Endothelial cell of umbilical vein (primary cell): ENCODE data around the gene OPTC. TPM values are rescaled to one million over a fixed set of nuclear protein-coding genes. Genes with fewer than 3 reads are reported as not detected.

Experiments
- BruUV-seq: library from RNA; stranded (reverse); fragments of 400-500 nt; replicated peaks from 2 replicates; lab custom pipeline; 2021; lab: Mats Ljungman, UMichigan
- CTCF ChIA-PET: fragments of 300-600, 350-600 bp; sonication (Branson Sonifier 250); formaldehyde crosslinking; loops from one replicate; lab custom pipeline; 2021; ENCODE audit warnings: antibody characterized with exemption, inconsistent platforms; lab: Charles Lee
- POLR2A ChIA-PET: fragments of 300-600, 350-600 bp; sonication (Branson Sonifier 250); formaldehyde crosslinking; loops from one replicate; lab custom pipeline; 2021; ENCODE audit warnings: antibody characterized with exemption, inconsistent platforms; lab: Charles Lee
- DNase-seq: peaks from one replicate; pipeline ENCODE4 v3.0.0-alpha.2; 2011; ENCODE audit warnings: low read depth, low spot score
- FAIRE-seq: peaks from 2 replicates; lab custom pipeline; 2011; peaks lifted over from hg19 to GRCh38; lab: Jason Lieb, UNC
- H2AFZ ChIP-seq: 2 replicates; pipeline ENCODE4 v1.6.0; 2012; ENCODE audit warnings: low read depth, low read length, control low read depth, inconsistent platforms
- H3K27ac ChIP-seq: 2 replicates; pipeline ENCODE4 v1.5.1; 2011; ENCODE audit warnings: low read depth, mild to moderate bottlenecking, control low read depth, low read length, moderate library complexity; ENCODE audit not compliant: insufficient read depth
- H3K27me3 ChIP-seq, 2 experiments: 2 replicates each; pipeline versions ENCODE4 v1.6.0 to v1.6.1; 2011; ENCODE audit warnings: low read length in 2 of 2, mixed read lengths in 1 of 2; ENCODE audit not compliant: control insufficient read depth in 2 of 2, insufficient read depth in 2 of 2
- H3K36me3 ChIP-seq, 2 experiments: 2 replicates in 1 of 2; 3 replicates in 1 of 2; pipeline ENCODE4 v1.5.1; 2011; ENCODE audit warnings: low read length in 2 of 2, mild to moderate bottlenecking in 1 of 2, moderate library complexity in 1 of 2; ENCODE audit not compliant: control insufficient read depth in 2 of 2, insufficient read depth in 2 of 2; ENCODE audit errors: extremely low read depth in 1 of 2
- H3K4me1 ChIP-seq: 3 replicates; pipeline ENCODE4 v1.5.1; 2011; ENCODE audit warnings: mild to moderate bottlenecking, low read length; ENCODE audit not compliant: control insufficient read depth, insufficient read depth; ENCODE audit errors: extremely low read depth
- H3K4me2 ChIP-seq: 2 replicates; pipeline ENCODE4 v1.6.1; 2011; ENCODE audit warnings: low read length, control low read depth, mixed read lengths; ENCODE audit not compliant: insufficient read depth
- H3K4me3 ChIP-seq, 3 experiments: fragments of 200-600 bp in 1 of 3; sonication (generic), shearing (Covaris generic) in 1 of 3; replicated peaks in 1 of 3; 2 replicates each; pipeline ENCODE4 v1.5.1; 2011 to 2016; ENCODE audit warnings: control low read depth in 3 of 3, low read length in 3 of 3, mild to moderate bottlenecking in 2 of 3, inconsistent platforms in 1 of 3, low read depth in 1 of 3, moderate library complexity in 1 of 3; ENCODE audit not compliant: insufficient read depth in 1 of 3
- H3K79me2 ChIP-seq: 2 replicates; pipeline ENCODE4 v1.6.0; 2012; ENCODE audit warnings: low read length, inconsistent platforms; ENCODE audit not compliant: control insufficient read depth, insufficient read depth
- H3K9ac ChIP-seq: replicated peaks from 2 replicates; pipeline ENCODE3; 2011; ENCODE audit warnings: low read length, control low read depth; ENCODE audit not compliant: insufficient read depth; ENCODE audit errors: extremely low read depth
- H3K9me1 ChIP-seq: replicated peaks from 3 replicates; pipeline ENCODE4 v1.6.0; 2011; ENCODE audit warnings: mild to moderate bottlenecking, low read length; ENCODE audit not compliant: control insufficient read depth, insufficient read depth; ENCODE audit errors: extremely low read depth
- H3K9me3 ChIP-seq: replicated peaks from 2 replicates; pipeline ENCODE4 v1.5.1; 2012; ENCODE audit warnings: low read length, inconsistent platforms; ENCODE audit not compliant: control insufficient read depth, insufficient read depth
- H4K20me1 ChIP-seq: replicated peaks from 2 replicates; pipeline ENCODE3; 2011; ENCODE audit warnings: mild to moderate bottlenecking, low read length; ENCODE audit not compliant: control insufficient read depth, insufficient read depth; ENCODE audit errors: extremely low read depth
- CTCF ChIP-seq, 2 donors: IDR thresholded peaks; 1 replicate in 1 of 2; 2 replicates in 1 of 2; pipeline ENCODE4 v1.5.1; 2011; ENCODE audit warnings: low read length in 2 of 2, mild to moderate bottlenecking in 2 of 2, moderate library complexity in 2 of 2, control low read depth in 1 of 2, inconsistent platforms in 1 of 2, low read depth in 1 of 2; ENCODE audit not compliant: insufficient read depth in 1 of 2; ENCODE audit errors: extremely low read depth in 1 of 2
- EZH2 ChIP-seq: IDR thresholded peaks from 2 replicates; pipeline ENCODE4 v1.6.1; 2012; ENCODE audit warnings: borderline replicate concordance, low read depth, mild to moderate bottlenecking, moderate library complexity, low read length, inconsistent platforms; ENCODE audit not compliant: severe bottlenecking
- FOS ChIP-seq: IDR thresholded peaks from 2 replicates; pipeline ENCODE4 v1.6.1; 2011; ENCODE audit warnings: mild to moderate bottlenecking, low read length, moderate library complexity, borderline replicate concordance; ENCODE audit not compliant: insufficient read depth
- GATA2 ChIP-seq: IDR thresholded peaks from 2 replicates; pipeline ENCODE4 v1.7.0; 2011; ENCODE audit warnings: low read depth, mild to moderate bottlenecking, moderate library complexity, mixed read lengths, low read length; ENCODE audit not compliant: insufficient read length, insufficient read depth
- JUN ChIP-seq: IDR thresholded peaks from 2 replicates; pipeline ENCODE4 v1.6.1; 2011; ENCODE audit warnings: borderline replicate concordance, low read depth; ENCODE audit not compliant: insufficient read length, insufficient read depth
- MAX ChIP-seq: IDR thresholded peaks from 2 replicates; pipeline ENCODE4 v1.6.1; 2011; ENCODE audit not compliant: insufficient read depth, insufficient read length
- MYC ChIP-seq: IDR thresholded peaks from one replicate; pipeline ENCODE4 v1.6.1; 2011; ENCODE audit warnings: mild to moderate bottlenecking, low read depth, low read length
- POLR2A ChIP-seq: IDR thresholded peaks from 2 replicates; pipeline ENCODE4 v1.6.1; 2012; ENCODE audit warnings: low read depth, mild to moderate bottlenecking, control low read depth, low read length
- POLR2AphosphoS5 ChIP-seq: IDR thresholded peaks from 2 replicates; pipeline ENCODE4 v1.6.1; 2012; ENCODE audit warnings: low read depth, mild to moderate bottlenecking, control low read depth, low read length, moderate library complexity; ENCODE audit not compliant: insufficient read depth
- dilution Hi-C: fragments of 300-500 bp; cut with MboI; formaldehyde crosslinking; loops from one replicate; pipeline ENCODE4 v1.15.0; 2019; ENCODE audit warnings: low sequenced_read_pairs; ENCODE audit not compliant: extremely low pct_ligation_motif_present
- intact Hi-C: fragments of 100-400 bp; cut with micrococcal nuclease; formaldehyde crosslinking; loops from one replicate; pipeline ENCODE4 v1.10.0; 2022
- polyA plus RNA-seq, 4 experiments: library from polyadenylated mRNA; depleted of rRNA in 3 of 4; stranded (reverse) in 3 of 4; unstranded in 1 of 4; fragments of >200 nt; gene quantifications; 2 replicates each; pipeline versions ENCODE4 v1.2.1 to v1.2.3, GENCODE V29; 2011 to 2012; ENCODE audit warnings: missing spikeins in 1 of 4
- total RNA-seq: library from RNA; stranded (reverse); gene quantifications from 2 replicates; pipeline ENCODE4 v1.2.3, GENCODE V29; 2021

The OPTC gene
- total and polyA plus RNA-seq, 2 donors (not counting 3 experiments of a cell fraction or from before 2014, with no cell fraction given): not detected

GRCh38 chr1:203518541-203518940 lies 24.6 kb downstream of the OPTC start:
- Histone ChIP-seq H2AFZ (no peak overlapping the region), H3K9me1 (no peaks in the 10 kb centered on the region), H3K9me3 (no peaks in the 10 kb centered on the region), H3K4me3 (no peak overlapping the region), H3K79me2 (no peaks in the 10 kb centered on the region), H3K4me1 (peaks cover 16% of the 10 kb centered on the region), H3K27ac (no peak overlapping the region), H3K27me3 (no peaks in the 10 kb centered on the region), H3K9ac (no peak overlapping the region), H3K4me2 (no peak overlapping the region), H4K20me1 (no peaks in the 10 kb centered on the region), H3K36me3 (no peaks in the 10 kb centered on the region)
- no peak for FAIRE-seq
- ChIA-PET POLR2A (no interaction called here), CTCF (interaction anchor here (1.7 to 2.3 kb wide), 3 partner anchors 12 to 182 kb away, joined by 4 to 8 read pairs (median 6); no protein-coding TSS in a partner anchor)
- TF ChIP-seq MAX (no peak), POLR2A (no peak), POLR2AphosphoS5 (no peak), GATA2 (no peak)
- dilution Hi-C loops (no loop called here), intact Hi-C loops (no loop called here)
- no TSS peak for BruUV-seq
- DNase-seq: no peak

DNA sequence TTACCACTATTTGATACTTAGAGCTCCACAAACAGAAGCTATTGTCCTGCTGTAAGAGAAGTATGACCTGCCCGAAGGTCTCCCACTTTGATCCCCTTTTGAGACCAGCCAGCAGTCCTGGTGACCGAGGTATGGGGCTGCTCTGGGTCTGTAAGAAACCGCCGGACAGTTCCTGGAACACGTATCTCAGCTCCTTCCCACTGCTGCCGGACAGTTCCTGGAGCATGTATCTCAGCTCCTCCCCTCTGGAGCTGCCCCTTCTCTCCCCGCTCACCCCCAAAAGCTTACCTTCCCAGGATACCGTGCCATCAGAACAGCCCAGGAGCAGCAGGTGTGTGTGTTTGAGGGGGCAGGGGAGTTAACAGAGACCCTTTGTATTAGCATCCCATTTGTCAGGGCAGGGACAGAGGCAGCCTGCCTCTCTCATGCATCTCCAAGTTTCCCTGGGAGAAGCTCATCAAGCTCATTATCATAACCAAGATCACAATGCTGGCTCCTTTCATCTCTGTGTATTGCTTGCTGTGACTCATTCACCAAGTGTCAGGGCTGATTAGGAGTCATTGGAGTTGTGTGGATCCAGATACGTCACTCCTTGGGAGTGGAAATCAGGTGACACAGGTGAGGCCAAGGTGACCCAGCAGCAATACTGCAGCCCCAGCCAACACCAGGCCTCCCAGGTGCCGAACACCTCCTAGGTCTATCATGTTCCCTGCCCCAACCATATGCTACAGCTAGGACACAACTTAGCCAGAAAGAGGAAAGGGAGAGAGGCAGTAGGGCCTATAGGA lies 25.3 kb downstream of the OPTC start:
- dilution Hi-C loops (no loop called here), intact Hi-C loops (no loop called here)
- Histone ChIP-seq H3K79me2 (no peaks in the 10 kb centered on the region), H3K36me3 (no peaks in the 10 kb centered on the region), H3K9me1 (no peaks in the 10 kb centered on the region), H3K9ac (no peak overlapping the region), H3K4me3 (no peak overlapping the region), H3K27me3 (no peaks in the 10 kb centered on the region), H3K4me1 (peaks cover 9% of the 10 kb centered on the region), H3K9me3 (no peaks in the 10 kb centered on the region), H3K27ac (no peak overlapping the region), H4K20me1 (no peaks in the 10 kb centered on the region), H2AFZ (no peak overlapping the region), H3K4me2 (no peak overlapping the region)
- FAIRE-seq (no peak), DNase-seq (no peak)
- CTCF ChIA-PET: interaction anchor here (1.5 to 2.3 kb wide), 4 partner anchors 11 to 183 kb away, joined by 4 to 8 read pairs (median 6); no protein-coding TSS in a partner anchor
- BruUV-seq: no TSS peak
- TF ChIP-seq GATA2 (no peak), JUN (no peak), EZH2 (no peak), MYC (no peak), CTCF (IDR thresholded peaks at IDR 0.05; ENCODE audit: extremely low read depth in 1 of 2, insufficient read depth in 1 of 2, low read depth in 1 of 2, low read length in 2 of 2) (no peak), POLR2AphosphoS5 (no peak), MAX (no peak), FOS (no peak), POLR2A (no peak)
- POLR2A ChIA-PET: no interaction called here
